ENCODE measurements around the gene HKDC1. TPM values are rescaled to one million over a fixed set of nuclear protein-coding genes. Genes with fewer than 3 reads are reported as not detected.

HKDC1 gene
- total RNA-seq, 4 donors from 2014 or later, result 0.17 to 0.22 TPM; not detected in 2

GRCh38 chr10:69239136-69239535, 19.0 kb downstream of the HKDC1 start:
- TF ChIP-seq CTCF (IDR thresholded peaks at IDR 0.05; ENCODE audit: low read depth), result no peak

- no peak for TF ChIP-seq CTCF (IDR thresholded peaks at IDR 0.05; ENCODE audit: low read depth)
These were observed 19.8 kb downstream of the HKDC1 start for GRCh38 chr10:69239816-69240434.

- TF ChIP-seq CTCF (IDR thresholded peaks at IDR 0.05; ENCODE audit: low read depth), result no peak
These were observed 20.3 kb downstream of the HKDC1 start for GRCh38 chr10:69240455-69240854.

GRCh38 chr10:69241575-69241974, 21.4 kb downstream of the HKDC1 start:
- TF ChIP-seq CTCF (IDR thresholded peaks at IDR 0.05; ENCODE audit: low read depth), result no peak

- no peak for TF ChIP-seq CTCF (IDR thresholded peaks at IDR 0.05; ENCODE audit: low read depth)
These were observed 22.1 kb downstream of the HKDC1 start for GRCh38 chr10:69242040-69242851.

- TF ChIP-seq CTCF (IDR thresholded peaks at IDR 0.05; ENCODE audit: low read depth), result no peak
These were observed 22.7 kb downstream of the HKDC1 start for GRCh38 chr10:69242852-69243212.

- no peak for TF ChIP-seq CTCF (IDR thresholded peaks at IDR 0.05; ENCODE audit: low read depth)
These were observed 23.7 kb downstream of the HKDC1 start for GRCh38 chr10:69243817-69244216.
